HEK293 (cell line): ENCODE measurements around the gene LMOD1.

Source experiments
- CTCF ChIA-PET: fragments of 350-600 bp; formaldehyde crosslinking; extraction: SDS; loops from one replicate; lab custom pipeline; 2021; ENCODE audit warnings: antibody characterized with exemption; lab: Yijun Ruan, JAX
- POLR2A ChIA-PET: fragments of 300-600 bp; formaldehyde crosslinking; extraction: SDS; loops from one replicate; lab custom pipeline; 2020; ENCODE audit warnings: antibody characterized with exemption, inconsistent platforms; lab: Yijun Ruan, JAX
- H3K27ac ChIP-seq: fragments of 200-500 bp; sonication (Bioruptor generic); 2 replicates; pipeline ENCODE4 v1.5.1; 2014; ENCODE audit warnings: low read depth, low read length, control low read depth, inconsistent platforms; ENCODE audit errors: extremely low read depth
- H3K36me3 ChIP-seq, 2 experiments: fragments of 200-500 bp in 1 of 2; sonication (Bioruptor generic) in 1 of 2; 1 replicate in 1 of 2; 2 replicates in 1 of 2; pipeline ENCODE4 v1.5.1; 2014 to 2017; ENCODE audit warnings: inconsistent platforms in 2 of 2, low read length in 2 of 2; ENCODE audit not compliant: control insufficient read depth in 2 of 2, insufficient read depth in 1 of 2
- H3K4me1 ChIP-seq: fragments of 200-500 bp; sonication (Bioruptor generic); 2 replicates; pipeline ENCODE4 v1.5.1; 2014; ENCODE audit warnings: mild to moderate bottlenecking, low read length, inconsistent platforms; ENCODE audit not compliant: control insufficient read depth, insufficient read depth
- H3K4me3 ChIP-seq: 2 replicates; pipeline ENCODE4 v1.5.1; 2011; ENCODE audit warnings: low read depth, mild to moderate bottlenecking, control low read depth, low read length, moderate library complexity
- H3K9me3 ChIP-seq: fragments of 200-500 bp; sonication (Bioruptor generic); 2 replicates; pipeline ENCODE4 v1.5.1; 2014; ENCODE audit warnings: low read depth, low read length, inconsistent platforms; ENCODE audit not compliant: control insufficient read depth, insufficient read depth
- BCL11B ChIP-seq: fragments of 450-650 bp; formaldehyde crosslinking; IDR thresholded peaks from 2 replicates; pipeline ENCODE4 v1.5.1; 2016; ENCODE audit warnings: low read depth, missing biosample characterization, missing genetic modification characterization
- OVOL3 ChIP-seq: fragments of 450-650 bp; formaldehyde crosslinking; IDR thresholded peaks from 2 replicates; pipeline ENCODE4 v1.5.1; 2016; ENCODE audit warnings: missing biosample characterization, missing genetic modification characterization
- ZBTB10 ChIP-seq: fragments of 450-650 bp; formaldehyde crosslinking; IDR thresholded peaks from 2 replicates; pipeline ENCODE4 v1.5.1; 2016; ENCODE audit warnings: missing biosample characterization, missing genetic modification characterization
- ZBTB44 ChIP-seq: fragments of 450-650 bp; IDR thresholded peaks from 2 replicates; pipeline ENCODE4 v1.5.1; 2018; ENCODE audit warnings: missing biosample characterization, mild to moderate bottlenecking, missing genetic modification characterization
- ZBTB8A ChIP-seq: fragments of 450-650 bp; formaldehyde crosslinking; IDR thresholded peaks from 2 replicates; pipeline ENCODE4 v1.5.1; 2016; ENCODE audit warnings: missing biosample characterization, missing genetic modification characterization
- ZFP41 ChIP-seq: fragments of 450-650 bp; formaldehyde crosslinking; IDR thresholded peaks from 2 replicates; pipeline ENCODE4 v1.5.1; 2016; ENCODE audit warnings: missing biosample characterization, missing genetic modification characterization, borderline replicate concordance
- ZNF121 ChIP-seq: fragments of 450-650 bp; formaldehyde crosslinking; IDR thresholded peaks from 2 replicates; pipeline ENCODE4 v1.5.1; 2016; ENCODE audit warnings: missing biosample characterization, missing genetic modification characterization
- ZNF23 ChIP-seq: fragments of 450-650 bp; formaldehyde crosslinking; IDR thresholded peaks from 2 replicates; pipeline ENCODE4 v1.5.1; 2016; ENCODE audit warnings: missing biosample characterization, missing genetic modification characterization, borderline replicate concordance
- ZNF449 ChIP-seq: fragments of 450-650 bp; formaldehyde crosslinking; IDR thresholded peaks from 2 replicates; pipeline ENCODE4 v1.5.1; 2017; ENCODE audit warnings: missing biosample characterization, mild to moderate bottlenecking, missing genetic modification characterization, moderate library complexity
- ZNF530 ChIP-seq: fragments of 450-650 bp; formaldehyde crosslinking; IDR thresholded peaks from 2 replicates; pipeline ENCODE4 v1.5.1; 2016; ENCODE audit warnings: low read depth, missing biosample characterization, missing genetic modification characterization
- ZNF626 ChIP-seq: fragments of 450-650 bp; sonication (Bioruptor Pico); formaldehyde crosslinking; IDR thresholded peaks from 2 replicates; pipeline ENCODE4 v1.5.1; 2018; ENCODE audit warnings: missing biosample characterization, missing genetic modification characterization, inconsistent platforms
- ZNF664 ChIP-seq: fragments of 450-650 bp; formaldehyde crosslinking; IDR thresholded peaks from 2 replicates; pipeline ENCODE4 v1.5.1; 2016; ENCODE audit warnings: missing biosample characterization, missing genetic modification characterization
- ZNF692 ChIP-seq: fragments of 450-650 bp; formaldehyde crosslinking; IDR thresholded peaks from 2 replicates; pipeline ENCODE4 v1.5.1; 2016; ENCODE audit warnings: missing biosample characterization, missing genetic modification characterization
- TF ChIP-seq, protein P1 (sequence below): fragments of 450-650 bp; formaldehyde crosslinking; IDR thresholded peaks from 2 replicates; pipeline ENCODE4 v1.5.1; 2016; ENCODE audit warnings: missing biosample characterization, missing genetic modification characterization

Gene LMOD1

DNA sequence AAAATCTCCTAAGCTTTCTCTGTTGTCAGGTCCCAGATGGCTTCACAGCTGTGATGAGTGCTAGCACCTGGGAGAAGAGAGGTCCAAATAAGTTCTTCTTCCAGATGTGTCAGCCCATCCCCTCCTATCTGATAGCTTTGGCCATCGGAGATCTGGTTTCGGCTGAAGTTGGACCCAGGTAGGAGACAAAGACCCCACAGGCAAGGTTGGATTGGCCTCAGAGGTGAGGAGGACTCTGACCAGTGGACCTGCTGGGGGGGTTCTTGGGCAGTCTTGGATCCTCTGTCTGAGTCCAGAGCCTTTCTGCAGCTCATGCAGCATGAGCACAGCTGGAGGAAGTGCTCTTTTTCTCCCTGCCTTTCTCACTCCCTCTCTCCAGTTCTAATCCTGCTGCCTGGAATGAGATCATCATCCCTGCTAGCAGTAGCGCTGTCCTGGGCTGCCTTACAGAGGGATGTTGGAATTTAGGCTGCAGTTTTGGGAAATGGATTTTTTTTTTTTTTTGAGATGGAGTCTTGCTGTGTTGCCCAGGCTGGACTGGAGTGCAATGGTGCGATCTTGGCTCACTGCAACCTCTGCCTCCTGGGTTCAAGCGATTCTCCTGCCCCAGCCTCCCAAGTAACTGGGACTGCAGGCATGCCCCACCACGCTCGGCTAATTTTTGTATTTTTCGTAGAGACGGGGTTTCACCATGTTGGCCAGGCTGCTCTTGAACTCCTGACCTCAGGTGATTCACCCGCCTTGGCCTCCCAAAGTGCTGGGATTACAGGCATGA is 43.2 kb upstream of the LMOD1 start:
- Histone ChIP-seq H3K27ac (no peak overlapping the region), H3K9me3 (no peaks in the 10 kb centered on the region), H3K4me1 (no peaks in the 10 kb centered on the region), H3K4me3 (no peak overlapping the region), H3K36me3 (peaks cover 25 to 60% of the 10 kb centered on the region in 2 experiments)
- no peak for TF ChIP-seq OVOL3 (tag by site-specific recombination)
- TF ChIP-seq, protein P1, sequence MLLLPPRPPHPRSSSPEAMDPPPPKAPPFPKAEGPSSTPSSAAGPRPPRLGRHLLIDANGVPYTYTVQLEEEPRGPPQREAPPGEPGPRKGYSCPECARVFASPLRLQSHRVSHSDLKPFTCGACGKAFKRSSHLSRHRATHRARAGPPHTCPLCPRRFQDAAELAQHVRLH (tag by site-specific recombination) = no peak
- peak; percentile 74 for TF ChIP-seq ZNF121
- no peak for TF ChIP-seq ZNF449 (tag by site-specific recombination)
- no peak for TF ChIP-seq BCL11B (tag by site-specific recombination)
- TF ChIP-seq ZNF626 (tag by site-specific recombination) = no peak
- CTCF ChIA-PET = interaction anchor here (0.7 to 2.3 kb wide), 4 partner anchors 9 to 130 kb away, joined by 3 to 8 read pairs (median 3); partner anchors contain the start of gene ELF3
- POLR2A ChIA-PET = no interaction called here

- ChIA-PET POLR2A (no interaction called here), CTCF (interaction anchor here (0.6 to 2.3 kb wide), 6 partner anchors 10 to 285 kb away, joined by 3 to 8 read pairs (median 4); partner anchors contain the start of gene ELF3)
- Histone ChIP-seq H3K4me1 (no peaks in the 10 kb centered on the region), H3K4me3 (no peak overlapping the region), H3K27ac (no peak overlapping the region), H3K9me3 (no peaks in the 10 kb centered on the region), H3K36me3 (peaks cover 25 to 50% of the 10 kb centered on the region in 2 experiments)
- TF ChIP-seq ZNF692 (tag by site-specific recombination) (no peak), ZNF530 (tag by site-specific recombination) (no peak), ZBTB10 (no peak), ZBTB8A (tag by site-specific recombination) (no peak), ZNF23 (tag by site-specific recombination) (no peak), ZNF664 (no peak), ZFP41 (tag by site-specific recombination) (no peak), ZBTB44 (tag by site-specific recombination) (no peak)
Measured at GRCh38 chr1:201988601-201989000, 42.3 kb upstream of the LMOD1 start.
